OCI-LY3 (cell line): ENCODE results near the gene KRI1.

Experiments used
- EZH2phosphoT487 ChIP-seq: fragments of 200-600 bp; shearing (Covaris generic); IDR thresholded peaks from 2 replicates; pipeline ENCODE4 v1.6.1; 2018; ENCODE audit warnings: antibody characterized with exemption, mixed run types, low read depth
- TF ChIP-seq, protein P1 (sequence below): fragments of 200-600, 300-600 bp; sonication (generic); IDR thresholded peaks from 2 replicates; pipeline ENCODE4 v1.5.1; 2014; ENCODE audit warnings: antibody characterized with exemption, low read length, low read depth

- TF ChIP-seq, protein P1, sequence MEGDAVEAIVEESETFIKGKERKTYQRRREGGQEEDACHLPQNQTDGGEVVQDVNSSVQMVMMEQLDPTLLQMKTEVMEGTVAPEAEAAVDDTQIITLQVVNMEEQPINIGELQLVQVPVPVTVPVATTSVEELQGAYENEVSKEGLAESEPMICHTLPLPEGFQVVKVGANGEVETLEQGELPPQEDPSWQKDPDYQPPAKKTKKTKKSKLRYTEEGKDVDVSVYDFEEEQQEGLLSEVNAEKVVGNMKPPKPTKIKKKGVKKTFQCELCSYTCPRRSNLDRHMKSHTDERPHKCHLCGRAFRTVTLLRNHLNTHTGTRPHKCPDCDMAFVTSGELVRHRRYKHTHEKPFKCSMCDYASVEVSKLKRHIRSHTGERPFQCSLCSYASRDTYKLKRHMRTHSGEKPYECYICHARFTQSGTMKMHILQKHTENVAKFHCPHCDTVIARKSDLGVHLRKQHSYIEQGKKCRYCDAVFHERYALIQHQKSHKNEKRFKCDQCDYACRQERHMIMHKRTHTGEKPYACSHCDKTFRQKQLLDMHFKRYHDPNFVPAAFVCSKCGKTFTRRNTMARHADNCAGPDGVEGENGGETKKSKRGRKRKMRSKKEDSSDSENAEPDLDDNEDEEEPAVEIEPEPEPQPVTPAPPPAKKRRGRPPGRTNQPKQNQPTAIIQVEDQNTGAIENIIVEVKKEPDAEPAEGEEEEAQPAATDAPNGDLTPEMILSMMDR, result no peak
- TF ChIP-seq EZH2phosphoT487, result no peak
These were observed 13.2 kb downstream of the KRI1 start for GRCh38 chr19:10552510-10553053.
